HepG2 (cell line): ENCODE data around the gene TOE1. TPM values are rescaled to one million over a fixed set of nuclear protein-coding genes. Genes with fewer than 3 reads are reported as not detected.

ENCODE experiments used
- BCL3 ChIP-seq: sonication (generic); formaldehyde crosslinking; IDR thresholded peaks from 2 replicates; pipeline ENCODE4 v1.5.1; 2020; ENCODE audit warnings: mild to moderate bottlenecking, missing genetic modification reagents, moderate library complexity
- CC2D1A ChIP-seq: sonication (generic); formaldehyde crosslinking; IDR thresholded peaks from 2 replicates; pipeline ENCODE4 v1.8.1; 2023; ENCODE audit warnings: mild to moderate bottlenecking, missing genetic modification reagents
- CCAR2 ChIP-seq: fragments of 200-400 bp; formaldehyde crosslinking; optimal IDR thresholded peaks from 2 replicates; pipeline ENCODE3; 2018; ENCODE audit warnings: low read depth, mild to moderate bottlenecking, low read length, moderate library complexity
- E2F5 ChIP-seq: sonication (generic); formaldehyde crosslinking; conservative IDR thresholded peaks from 2 replicates; pipeline ENCODE4 v1.4.0; 2020; ENCODE audit warnings: missing genetic modification reagents
- GLI4 ChIP-seq: sonication (generic); formaldehyde crosslinking; IDR thresholded peaks from 2 replicates; pipeline ENCODE4 v1.5.1; 2020; ENCODE audit warnings: missing genetic modification reagents, mild to moderate bottlenecking, moderate library complexity, borderline replicate concordance
- GMEB2 ChIP-seq: IDR thresholded peaks from 2 replicates; pipeline ENCODE4 v1.6.1; 2016; ENCODE audit warnings: missing biosample characterization, missing genetic modification reagents, low read depth
- GTF2F1 ChIP-seq: fragments of 150-350 bp; IDR thresholded peaks from 2 replicates; pipeline ENCODE4 v1.6.1; 2014; ENCODE audit warnings: low read length
- KDM4B ChIP-seq: sonication (generic); formaldehyde crosslinking; IDR thresholded peaks from 2 replicates; pipeline ENCODE4 v1.4.0; 2020; ENCODE audit warnings: missing genetic modification reagents
- MXD3 ChIP-seq: IDR thresholded peaks from 2 replicates; pipeline ENCODE4 v1.6.1; 2016; ENCODE audit warnings: mild to moderate bottlenecking, missing biosample characterization, missing genetic modification reagents
- NKX3-1 ChIP-seq: sonication (generic); formaldehyde crosslinking; IDR thresholded peaks from 2 replicates; pipeline ENCODE4 v1.5.0; 2020; ENCODE audit warnings: missing genetic modification reagents
- TARDBP ChIP-seq: sonication (generic); formaldehyde crosslinking; IDR thresholded peaks from 2 replicates; pipeline ENCODE4 v1.8.0; 2022; ENCODE audit warnings: mild to moderate bottlenecking, missing genetic modification reagents
- THYN1 ChIP-seq: sonication (generic); formaldehyde crosslinking; IDR thresholded peaks from 2 replicates; pipeline ENCODE4 v1.8.1; 2023; ENCODE audit warnings: low read depth, mild to moderate bottlenecking, moderate library complexity, missing genetic modification reagents, borderline replicate concordance
- ZFP1 ChIP-seq: IDR thresholded peaks from 2 replicates; pipeline ENCODE4 v1.6.1; 2016
- ZFX ChIP-seq: sonication (generic); formaldehyde crosslinking; IDR thresholded peaks from 2 replicates; pipeline ENCODE4 v1.4.0; 2020; ENCODE audit warnings: mild to moderate bottlenecking, low read depth, missing genetic modification reagents, moderate library complexity
- ZNF547 ChIP-seq: sonication (generic); formaldehyde crosslinking; IDR thresholded peaks from 2 replicates; pipeline ENCODE4 v1.5.1; 2020; ENCODE audit warnings: mild to moderate bottlenecking, missing genetic modification reagents
- ZNF747 ChIP-seq: sonication (generic); formaldehyde crosslinking; IDR thresholded peaks from 2 replicates; pipeline ENCODE4 v1.8.1; 2023; ENCODE audit warnings: missing genetic modification reagents, mild to moderate bottlenecking, borderline replicate concordance
- ZNF790 ChIP-seq: sonication (generic); formaldehyde crosslinking; IDR thresholded peaks from 2 replicates; pipeline ENCODE4 v1.8.0; 2022; ENCODE audit warnings: missing genetic modification reagents, mild to moderate bottlenecking, borderline replicate concordance
- ZNF850 ChIP-seq: sonication (generic); formaldehyde crosslinking; conservative IDR thresholded peaks from 2 replicates; pipeline ENCODE4 v1.9.0; 2021; ENCODE audit warnings: mild to moderate bottlenecking, missing genetic modification reagents
- ZNF878 ChIP-seq: sonication (generic); formaldehyde crosslinking; IDR thresholded peaks from 2 replicates; pipeline ENCODE4 v1.8.1; 2023; ENCODE audit warnings: mild to moderate bottlenecking, missing genetic modification reagents, moderate library complexity
- polyA plus RNA-seq, 8 experiments: library from polyadenylated mRNA; depleted of rRNA in 3 of 8; stranded (reverse) in 7 of 8; unstranded in 1 of 8; fragments of >200 nt; fragmentation: Illumina TruSeq in 4 of 8; extraction: Trizol in 4 of 8; gene quantifications; 2 replicates each; pipeline versions ENCODE4 v1.2.1 to v1.2.3, GENCODE V29; 2011 to 2016; ENCODE audit warnings: low read depth in 4 of 8, missing spikeins in 1 of 8, mixed read lengths in 1 of 8; ENCODE audit not compliant: insufficient read depth in 1 of 8
- total RNA-seq, 5 experiments: library from RNA; depleted of rRNA; stranded (reverse); fragments of >200 nt; fragmentation: Illumina TruSeq; extraction: Trizol; gene quantifications; 2 replicates each; pipeline ENCODE4 v1.2.3, GENCODE V29; 2016; ENCODE audit warnings: low read depth in 1 of 5
- TF ChIP-seq, protein P1 (sequence below): sonication (generic); formaldehyde crosslinking; conservative IDR thresholded peaks from 2 replicates; pipeline ENCODE4 v1.8.0; 2022; ENCODE audit warnings: missing genetic modification reagents
- TF ChIP-seq, protein P2 (sequence below): sonication (generic); formaldehyde crosslinking; IDR thresholded peaks from 2 replicates; pipeline ENCODE4 v1.5.1; 2020; ENCODE audit warnings: missing genetic modification reagents, mild to moderate bottlenecking, borderline replicate concordance
- TF ChIP-seq, protein P3 (sequence below): sonication (generic); formaldehyde crosslinking; IDR thresholded peaks from 2 replicates; pipeline ENCODE4 v1.5.0; 2020; ENCODE audit warnings: missing genetic modification reagents

TOE1 gene
- total and polyA plus RNA-seq, 2 of the 13 experiments (the other 11 are each of a cell fraction or from before 2014, with no cell fraction given): 14.1 to 19.0 TPM

GRCh38 chr1:45339789-45340558 is at the start of gene TOE1, which contains the start of gene MUTYH (continued):
- TF ChIP-seq GMEB2 (CRISPR knock-in tag) (peak; percentile 46), E2F5 (CRISPR knock-in tag) (peak; percentile 78; the same call in 1 of the 2 replicates), BCL3 (CRISPR knock-in tag) (peak; percentile 44), ZNF850 (CRISPR knock-in tag) (no peak), THYN1 (no peak), GLI4 (CRISPR knock-in tag) (no peak), GTF2F1 (no peak), ZNF547 (CRISPR knock-in tag) (peak; percentile 85), KDM4B (0 out of 2 replicates have a peak, but pooled peaks have one; percentile 5), NKX3-1 (CRISPR knock-in tag) (0 out of 2 replicates have a peak, but pooled peaks have one; percentile 63), ZFP1 (CRISPR knock-in tag) (no peak), ZNF878 (CRISPR knock-in tag) (no peak), CCAR2 (no peak), MXD3 (no peak), ZNF790 (CRISPR knock-in tag) (peak; percentile 94), ZNF747 (CRISPR knock-in tag) (peak; percentile 72), TARDBP (no peak; the same call in 1 of the 2 replicates), CC2D1A (CRISPR knock-in tag) (no peak), ZFX (CRISPR knock-in tag) (peak; percentile 89)
- TF ChIP-seq, protein P1, sequence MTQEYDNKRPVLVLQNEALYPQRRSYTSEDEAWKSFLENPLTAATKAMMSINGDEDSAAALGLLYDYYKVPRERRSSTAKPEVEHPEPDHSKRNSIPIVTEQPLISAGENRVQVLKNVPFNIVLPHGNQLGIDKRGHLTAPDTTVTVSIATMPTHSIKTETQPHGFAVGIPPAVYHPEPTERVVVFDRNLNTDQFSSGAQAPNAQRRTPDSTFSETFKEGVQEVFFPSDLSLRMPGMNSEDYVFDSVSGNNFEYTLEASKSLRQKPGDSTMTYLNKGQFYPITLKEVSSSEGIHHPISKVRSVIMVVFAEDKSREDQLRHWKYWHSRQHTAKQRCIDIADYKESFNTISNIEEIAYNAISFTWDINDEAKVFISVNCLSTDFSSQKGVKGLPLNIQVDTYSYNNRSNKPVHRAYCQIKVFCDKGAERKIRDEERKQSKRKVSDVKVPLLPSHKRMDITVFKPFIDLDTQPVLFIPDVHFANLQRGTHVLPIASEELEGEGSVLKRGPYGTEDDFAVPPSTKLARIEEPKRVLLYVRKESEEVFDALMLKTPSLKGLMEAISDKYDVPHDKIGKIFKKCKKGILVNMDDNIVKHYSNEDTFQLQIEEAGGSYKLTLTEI (CRISPR knock-in tag): no peak
- TF ChIP-seq, protein P2, sequence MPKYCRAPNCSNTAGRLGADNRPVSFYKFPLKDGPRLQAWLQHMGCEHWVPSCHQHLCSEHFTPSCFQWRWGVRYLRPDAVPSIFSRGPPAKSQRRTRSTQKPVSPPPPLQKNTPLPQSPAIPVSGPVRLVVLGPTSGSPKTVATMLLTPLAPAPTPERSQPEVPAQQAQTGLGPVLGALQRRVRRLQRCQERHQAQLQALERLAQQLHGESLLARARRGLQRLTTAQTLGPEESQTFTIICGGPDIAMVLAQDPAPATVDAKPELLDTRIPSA (CRISPR knock-in tag): no peak
- TF ChIP-seq, protein P3, sequence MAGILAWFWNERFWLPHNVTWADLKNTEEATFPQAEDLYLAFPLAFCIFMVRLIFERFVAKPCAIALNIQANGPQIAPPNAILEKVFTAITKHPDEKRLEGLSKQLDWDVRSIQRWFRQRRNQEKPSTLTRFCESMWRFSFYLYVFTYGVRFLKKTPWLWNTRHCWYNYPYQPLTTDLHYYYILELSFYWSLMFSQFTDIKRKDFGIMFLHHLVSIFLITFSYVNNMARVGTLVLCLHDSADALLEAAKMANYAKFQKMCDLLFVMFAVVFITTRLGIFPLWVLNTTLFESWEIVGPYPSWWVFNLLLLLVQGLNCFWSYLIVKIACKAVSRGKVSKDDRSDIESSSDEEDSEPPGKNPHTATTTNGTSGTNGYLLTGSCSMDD (CRISPR knock-in tag): no peak
